Kidney epithelial cell (primary cell): Measurements from ENCODE around the gene TRIO. TPM values are rescaled to one million over a fixed set of nuclear protein-coding genes. Genes with fewer than 3 reads are reported as not detected.

Experiments used
- DNase-seq: peaks from one replicate; pipeline ENCODE4 v3.0.0-alpha.2; 2010; ENCODE audit warnings: low read depth
- H3K27me3 ChIP-seq: 2 replicates; pipeline ENCODE4 v1.6.0; 2011; ENCODE audit warnings: low read length; ENCODE audit not compliant: control insufficient read depth, insufficient read depth
- H3K36me3 ChIP-seq: 2 replicates; pipeline ENCODE4 v1.5.1; 2011; ENCODE audit warnings: low read length; ENCODE audit not compliant: control insufficient read depth, insufficient read depth
- H3K4me3 ChIP-seq: 2 replicates; pipeline ENCODE4 v1.5.1; 2011; ENCODE audit warnings: low read depth, mild to moderate bottlenecking, control low read depth, low read length
- CTCF ChIP-seq: IDR thresholded peaks from 2 replicates; pipeline ENCODE4 v1.5.1; 2011; ENCODE audit warnings: mild to moderate bottlenecking, moderate library complexity, low read length, control low read depth, inconsistent platforms; ENCODE audit not compliant: insufficient read depth, poor library complexity, severe bottlenecking
- total RNA-seq: library from RNA; depleted of rRNA; stranded (reverse); fragments of >200 nt; gene quantifications from 2 replicates; pipeline ENCODE4 v1.2.3, GENCODE V29; 2015

TRIO gene
- total RNA-seq, 1 donor from 2014 or later = 174 TPM

GRCh38 chr5:14327624-14328023, 184.5 kb downstream of the TRIO start:
- no peak for DNase-seq
- Histone ChIP-seq H3K27me3 (no peaks in the 10 kb centered on the region), H3K4me3 (no peak overlapping the region), H3K36me3 (peaks cover 2% of the 10 kb centered on the region)
- TF ChIP-seq CTCF = no peak

- DNase-seq = no peak
- peaks cover 2% of the 10 kb centered on the region for H3K36me3 ChIP-seq
- H3K4me3 ChIP-seq = no peak overlapping the region
- no peaks in the 10 kb centered on the region for H3K27me3 ChIP-seq
- TF ChIP-seq CTCF = no peak
Observed at GRCh38 chr5:14328144-14328543, 185.0 kb downstream of the TRIO start.

GRCh38 chr5:14330291-14330690, 187.1 kb downstream of the TRIO start:
- H3K27me3 ChIP-seq = no peaks in the 10 kb centered on the region
- no peak for DNase-seq
- H3K4me3 ChIP-seq = no peak overlapping the region
- peaks cover 2% of the 10 kb centered on the region for H3K36me3 ChIP-seq
- TF ChIP-seq CTCF = no peak

GRCh38 chr5:14330729-14331385, 187.7 kb downstream of the TRIO start:
- no peaks in the 10 kb centered on the region for H3K27me3 ChIP-seq
- H3K4me3 ChIP-seq = no peak overlapping the region
- peaks cover 2% of the 10 kb centered on the region for H3K36me3 ChIP-seq
- DNase-seq = no peak
- TF ChIP-seq CTCF = no peak

- Histone ChIP-seq H3K4me3 (no peak overlapping the region), H3K36me3 (peaks cover 2% of the 10 kb centered on the region), H3K27me3 (no peaks in the 10 kb centered on the region)
- TF ChIP-seq CTCF = no peak
- no peak for DNase-seq
Observed at GRCh38 chr5:14331386-14331781, 188.2 kb downstream of the TRIO start.

GRCh38 chr5:14332038-14332631, 189.0 kb downstream of the TRIO start:
- no peak for TF ChIP-seq CTCF
- Histone ChIP-seq H3K27me3 (no peaks in the 10 kb centered on the region), H3K36me3 (peaks cover 2% of the 10 kb centered on the region), H3K4me3 (no peak overlapping the region)
- DNase-seq = no peak
